BLaER1 treated with 17β-estradiol and CSF1 and Interleukin-3, amounts not matched to agents 10 nM and 100 nM (cell line): ENCODE measurements around the gene ATP5F1C.
"Not testable (repeated sequence)": the region's sequence is repeated elsewhere in the genome, so short reads cannot be mapped to it uniquely, and the experiment has no call there.

Experiments
- H3K27ac ChIP-seq, 11 experiments: shearing (Covaris generic); formaldehyde crosslinking; 2 replicates each; pipeline ENCODE4 v1.8.1; 2022
- H3K27me3 ChIP-seq, 11 experiments: shearing (Covaris generic); formaldehyde crosslinking; 2 replicates each; pipeline ENCODE4 v1.8.1; 2022
- H3K36me3 ChIP-seq, 11 experiments: shearing (Covaris generic); formaldehyde crosslinking; 2 replicates each; pipeline ENCODE4 v1.8.1; 2022
- H3K4me1 ChIP-seq, 10 experiments: shearing (Covaris generic); formaldehyde crosslinking; 2 replicates each; pipeline ENCODE4 v1.8.1; 2022
- H3K4me2 ChIP-seq, 11 experiments: shearing (Covaris generic); formaldehyde crosslinking; 2 replicates each; pipeline ENCODE4 v1.8.1; 2022
- H3K4me3 ChIP-seq, 10 experiments: shearing (Covaris generic); formaldehyde crosslinking; 2 replicates each; pipeline ENCODE4 v1.8.1; 2022
- H3K9ac ChIP-seq, 11 experiments: shearing (Covaris generic); formaldehyde crosslinking; 2 replicates each; pipeline ENCODE4 v1.8.1; 2022
- H3K9me3 ChIP-seq, 11 experiments: shearing (Covaris generic); formaldehyde crosslinking; replicated peaks in 1 of 11; 2 replicates each; pipeline ENCODE4 v1.8.1; 2022
- H4K20me1 ChIP-seq, 11 experiments: shearing (Covaris generic); formaldehyde crosslinking; 2 replicates each; pipeline ENCODE4 v1.8.1; 2022
- Cebpa-rat ChIP-seq, 11 experiments: shearing (Covaris generic); IDR thresholded peaks; 2 replicates each; pipeline ENCODE4 v1.8.1; 2022

The ATP5F1C gene

DNA sequence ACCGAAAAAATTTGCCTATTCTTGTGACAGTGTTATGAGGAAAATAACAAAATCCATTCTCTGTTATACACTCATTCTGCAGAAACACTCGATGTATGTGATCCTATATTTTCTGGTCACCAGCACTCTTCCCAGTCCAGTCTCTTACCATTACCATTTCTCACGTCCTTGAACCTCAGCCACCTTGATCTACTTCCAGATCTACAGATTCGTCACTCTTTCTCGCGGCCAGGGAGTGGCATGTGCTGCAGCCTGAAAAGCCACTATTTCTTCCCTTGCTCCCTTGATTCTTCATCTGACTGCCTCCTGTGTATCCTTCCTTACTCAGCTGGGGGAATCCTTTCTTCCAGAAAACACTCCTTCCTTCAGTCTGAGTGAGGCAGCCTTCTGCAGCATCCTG lies 16.2 kb downstream of the ATP5F1C start:
- H3K27ac ChIP-seq, result no peak overlapping the region
- H3K9me3 ChIP-seq, result no peaks in the 10 kb centered on the region
- peaks cover 84 to 100% (median 99%) of the 10 kb centered on the region in 11 experiments for H3K36me3 ChIP-seq
- H4K20me1 ChIP-seq, result peaks cover 4 to 52% (median 25%) of the 10 kb centered on the region in 11 experiments; a peak in 17 of 22 replicates
- H3K4me1 ChIP-seq, result no peaks in the 10 kb centered on the region
- H3K9ac ChIP-seq, result no peak overlapping the region
- no peak overlapping the region for H3K4me3 ChIP-seq
- TF ChIP-seq Cebpa-rat (IDR thresholded peaks at IDR 0.05), result no peak
- no peak overlapping the region for H3K4me2 ChIP-seq
- no peaks in the 10 kb centered on the region for H3K27me3 ChIP-seq

GRCh38 chr10:7804741-7805140 lies 16.8 kb downstream of the ATP5F1C start:
- Histone ChIP-seq H3K9me3 (no peaks in the 10 kb centered on the region), H3K27ac (no peak overlapping the region), H3K9ac (no peak overlapping the region), H3K4me3 (no peak overlapping the region), H4K20me1 (peaks cover 5 to 52% (median 26%) of the 10 kb centered on the region in 11 experiments; a peak in 17 of 22 replicates), H3K27me3 (no peaks in the 10 kb centered on the region), H3K36me3 (peaks cover 79 to 100% (median 98%) of the 10 kb centered on the region in 11 experiments), H3K4me2 (no peak overlapping the region), H3K4me1 (no peaks in the 10 kb centered on the region)
- no peak for TF ChIP-seq Cebpa-rat (IDR thresholded peaks at IDR 0.05)

GRCh38 chr10:7808686-7809267 lies 20.8 kb downstream of the ATP5F1C start:
- TF ChIP-seq Cebpa-rat (IDR thresholded peaks at IDR 0.05), result no peak
- Histone ChIP-seq H3K27ac (no peak overlapping the region), H3K9ac (no peak overlapping the region), H3K4me2 (no peak overlapping the region), H3K27me3 (no peaks in the 10 kb centered on the region), H3K9me3 (no peaks in the 10 kb centered on the region), H3K36me3 (peaks cover 38 to 62% (median 58%) of the 10 kb centered on the region in 11 experiments), H4K20me1 (peaks cover 5 to 40% (median 19%) of the 10 kb centered on the region in 11 experiments; a peak in 17 of 22 replicates), H3K4me3 (no peak overlapping the region), H3K4me1 (no peaks in the 10 kb centered on the region)

DNA sequence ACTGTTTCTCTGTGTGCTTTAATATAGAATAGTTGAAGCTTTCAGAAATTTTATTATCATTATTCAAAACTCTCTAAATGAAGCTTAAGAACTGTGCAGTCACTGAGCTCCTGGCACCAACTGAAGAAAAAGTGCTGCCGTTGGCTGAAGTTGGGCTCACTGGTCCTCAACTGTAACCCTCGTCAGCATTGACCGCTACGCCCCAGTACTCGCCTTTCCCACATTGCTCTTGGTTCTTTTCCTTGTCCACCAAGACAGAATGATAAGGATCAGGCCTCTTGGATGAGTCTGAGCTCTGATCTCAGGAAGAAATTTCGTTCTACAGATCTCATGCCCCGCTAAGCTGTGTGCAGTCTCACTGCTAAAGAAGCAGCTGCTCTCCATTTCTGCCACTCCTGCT lies 22.5 kb downstream of the ATP5F1C start:
- no peak overlapping the region for H3K9ac ChIP-seq
- peaks cover 0 to 24% (median 5%) of the 10 kb centered on the region in 11 experiments; a peak in 8 of 22 replicates for H4K20me1 ChIP-seq
- H3K4me1 ChIP-seq, result no peaks in the 10 kb centered on the region
- H3K4me2 ChIP-seq, result no peak overlapping the region
- TF ChIP-seq Cebpa-rat (IDR thresholded peaks at IDR 0.05), result no peak
- no peak overlapping the region for H3K27ac ChIP-seq
- H3K27me3 ChIP-seq, result no peaks in the 10 kb centered on the region
- peaks cover 22 to 46% (median 41%) of the 10 kb centered on the region in 11 experiments for H3K36me3 ChIP-seq
- H3K4me3 ChIP-seq, result no peak overlapping the region
- no peaks in the 10 kb centered on the region for H3K9me3 ChIP-seq

- no peak overlapping the region for H3K27ac ChIP-seq
- peaks cover 0 to 18% (median 2%) of the 10 kb centered on the region in 11 experiments; a peak in 5 of 22 replicates for H4K20me1 ChIP-seq
- no peak overlapping the region for H3K4me2 ChIP-seq
- H3K4me1 ChIP-seq, result peaks cover 0 to under 1% (median 0%) of the 10 kb centered on the region in 10 experiments; a peak in 1 of 20 replicates
- H3K4me3 ChIP-seq, result no peak overlapping the region
- no peak overlapping the region for H3K9ac ChIP-seq
- TF ChIP-seq Cebpa-rat (IDR thresholded peaks at IDR 0.05), result no peak
- H3K9me3 ChIP-seq, result no peaks in the 10 kb centered on the region
- no peaks in the 10 kb centered on the region for H3K27me3 ChIP-seq
- H3K36me3 ChIP-seq, result peaks cover 16 to 40% (median 36%) of the 10 kb centered on the region in 11 experiments
Observed at GRCh38 chr10:7811000-7811399, 23.0 kb downstream of the ATP5F1C start.

DNA sequence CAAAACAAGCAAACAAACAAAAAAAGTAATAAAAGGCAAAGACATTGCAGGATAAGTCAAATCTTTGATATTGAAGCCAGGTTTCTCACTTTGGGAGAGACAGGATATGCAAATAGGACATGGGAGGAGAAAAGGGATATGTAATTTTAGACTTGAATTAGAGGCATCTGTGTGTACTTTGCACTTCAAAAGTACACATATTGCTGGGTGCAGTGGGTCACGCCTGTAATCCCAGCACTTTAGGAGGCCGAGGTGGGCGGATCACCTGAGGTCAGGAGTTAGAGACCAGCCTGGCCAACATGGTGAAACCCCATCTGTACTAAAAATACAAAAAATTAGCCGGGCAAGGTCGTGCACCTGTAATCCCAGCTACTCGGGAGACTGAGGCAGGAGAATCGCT lies 23.8 kb downstream of the ATP5F1C start:
- not testable (repeated sequence) for H3K4me3 ChIP-seq, H3K27me3 ChIP-seq, H3K4me2 ChIP-seq, H3K9ac ChIP-seq, H3K4me1 ChIP-seq, H3K9me3 ChIP-seq, H3K27ac ChIP-seq
- Histone ChIP-seq H4K20me1 (peaks cover 0 to 17% (median 0%) of the 10 kb centered on the region in 11 experiments; a peak in 2 of 22 replicates), H3K36me3 (peaks cover 15 to 33% (median 29%) of the 10 kb centered on the region in 11 experiments)

DNA sequence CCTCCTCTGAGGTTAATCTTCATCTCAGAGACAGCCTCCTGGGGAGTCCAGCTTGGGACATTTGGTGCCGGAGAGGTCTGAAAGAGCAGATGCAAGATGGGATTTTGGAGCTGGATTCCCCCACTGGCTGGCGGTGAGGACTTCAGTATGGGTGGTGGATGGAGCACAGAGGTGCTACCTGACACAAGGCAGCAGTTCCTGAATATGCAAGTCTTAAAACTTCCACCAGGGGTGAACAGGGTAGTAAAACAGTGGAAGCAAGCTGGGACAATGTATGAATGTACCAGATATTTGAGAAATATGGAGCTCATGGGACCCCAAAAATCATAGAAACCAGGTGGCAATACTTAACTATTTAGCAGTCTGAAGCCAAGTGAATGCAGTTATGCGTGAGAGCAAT lies 25.5 kb downstream of the ATP5F1C start:
- H3K4me2 ChIP-seq, result no peak overlapping the region
- no peak overlapping the region for H3K27ac ChIP-seq
- no peak overlapping the region for H3K4me3 ChIP-seq
- H3K9me3 ChIP-seq, result no peaks in the 10 kb centered on the region
- H3K9ac ChIP-seq, result no peak overlapping the region
- no peak for TF ChIP-seq Cebpa-rat (IDR thresholded peaks at IDR 0.05)
- no peaks in the 10 kb centered on the region for H3K27me3 ChIP-seq
- peaks cover 0 to 16% (median 12%) of the 10 kb centered on the region in 11 experiments; a peak in 18 of 22 replicates for H3K36me3 ChIP-seq
- H3K4me1 ChIP-seq, result peaks cover 6 to 14% (median 7%) of the 10 kb centered on the region in 10 experiments; a peak in 17 of 20 replicates
- H4K20me1 ChIP-seq, result peaks cover 0 to 17% (median 0%) of the 10 kb centered on the region in 11 experiments; a peak in 3 of 22 replicates

- H3K9me3 ChIP-seq, result no peaks in the 10 kb centered on the region
- peak overlapping the region in 9 of 11 experiments; percentile 81 to 92 (median 90); a peak in 14 of 22 replicates for H3K9ac ChIP-seq
- H3K4me3 ChIP-seq, result peak overlapping the region; percentile 96 to 100 (median 100)
- no peak for TF ChIP-seq Cebpa-rat (IDR thresholded peaks at IDR 0.05)
- peaks cover 15 to 31% (median 19%) of the 10 kb centered on the region in 10 experiments for H3K4me1 ChIP-seq
- H3K27me3 ChIP-seq, result no peaks in the 10 kb centered on the region
- H3K4me2 ChIP-seq, result peak overlapping the region; percentile 75 to 95 (median 86)
- H3K27ac ChIP-seq, result peak overlapping the region in 4 of 11 experiments; percentile 72 to 86 (median 81); a peak in 4 of 22 replicates
- H3K36me3 ChIP-seq, result peaks cover 4 to 24% (median 18%) of the 10 kb centered on the region in 11 experiments; a peak in 17 of 22 replicates
- peaks cover 0 to 39% (median 16%) of the 10 kb centered on the region in 11 experiments; a peak in 11 of 22 replicates for H4K20me1 ChIP-seq
Observed at GRCh38 chr10:7817576-7817975, 29.6 kb downstream of the ATP5F1C start.

GRCh38 chr10:7817984-7818294 lies 30.0 kb downstream of the ATP5F1C start:
- H4K20me1 ChIP-seq, result peaks cover 0 to 43% (median 16%) of the 10 kb centered on the region in 11 experiments; a peak in 11 of 22 replicates
- no peaks in the 10 kb centered on the region for H3K27me3 ChIP-seq
- TF ChIP-seq Cebpa-rat (IDR thresholded peaks at IDR 0.05), result no peak
- peak overlapping the region in 10 of 11 experiments; percentile 59 to 86 (median 82); a peak in 15 of 22 replicates for H3K27ac ChIP-seq
- H3K9me3 ChIP-seq, result no peaks in the 10 kb centered on the region
- H3K4me3 ChIP-seq, result peak overlapping the region; percentile 96 to 100 (median 100)
- peaks cover 5 to 28% (median 21%) of the 10 kb centered on the region in 11 experiments; a peak in 19 of 22 replicates for H3K36me3 ChIP-seq
- H3K4me2 ChIP-seq, result peak overlapping the region; percentile 75 to 95 (median 86)
- H3K9ac ChIP-seq, result peak overlapping the region; percentile 81 to 92 (median 87); a peak in 21 of 22 replicates
- peaks cover 15 to 31% (median 19%) of the 10 kb centered on the region in 10 experiments for H3K4me1 ChIP-seq
